WTC11 (cell line): ENCODE data around the gene OGFOD2.

Source experiments
- ETV6 ChIP-seq: sonication (generic); formaldehyde crosslinking; IDR thresholded peaks from 2 replicates; pipeline ENCODE4 v1.8.1; 2022; ENCODE audit warnings: mild to moderate bottlenecking, missing genetic modification reagents
- KAT7 ChIP-seq: sonication (generic); formaldehyde crosslinking; IDR thresholded peaks from 2 replicates; pipeline ENCODE4 v1.8.1; 2023; ENCODE audit warnings: missing genetic modification reagents, mild to moderate bottlenecking, borderline replicate concordance
- NR3C1 ChIP-seq: sonication (generic); formaldehyde crosslinking; conservative IDR thresholded peaks from 2 replicates; pipeline ENCODE4 v1.8.1; 2023; ENCODE audit warnings: low read depth, mild to moderate bottlenecking, missing genetic modification reagents
- RORB ChIP-seq: fragments of 250-450 bp; sonication (Bioruptor Pico); IDR thresholded peaks from 2 replicates; pipeline ENCODE4 v1.9.0; 2021; ENCODE audit warnings: mild to moderate bottlenecking
- SP1 ChIP-seq: sonication (generic); formaldehyde crosslinking; conservative IDR thresholded peaks from 2 replicates; pipeline ENCODE4 v1.8.1; 2022; ENCODE audit warnings: missing genetic modification reagents
- TEAD1 ChIP-seq: sonication (generic); formaldehyde crosslinking; IDR thresholded peaks from 2 replicates; pipeline ENCODE4 v1.8.0; 2022; ENCODE audit warnings: mild to moderate bottlenecking, missing genetic modification reagents
- TF ChIP-seq, protein P1 (sequence below): sonication (generic); formaldehyde crosslinking; IDR thresholded peaks from 2 replicates; pipeline ENCODE4 v1.8.1; 2022; ENCODE audit warnings: low read depth, mild to moderate bottlenecking, moderate library complexity, missing genetic modification reagents, borderline replicate concordance
- TF ChIP-seq, protein P2 (sequence below): fragments of 200-600 bp; IDR thresholded peaks from 2 replicates; pipeline ENCODE4 v1.8.0; 2022; ENCODE audit warnings: antibody characterized with exemption
- TF ChIP-seq, protein P3 (sequence below): sonication (generic); formaldehyde crosslinking; IDR thresholded peaks from 2 replicates; pipeline ENCODE4 v1.8.1; 2023; ENCODE audit warnings: mild to moderate bottlenecking, missing genetic modification reagents, moderate library complexity

DNA sequence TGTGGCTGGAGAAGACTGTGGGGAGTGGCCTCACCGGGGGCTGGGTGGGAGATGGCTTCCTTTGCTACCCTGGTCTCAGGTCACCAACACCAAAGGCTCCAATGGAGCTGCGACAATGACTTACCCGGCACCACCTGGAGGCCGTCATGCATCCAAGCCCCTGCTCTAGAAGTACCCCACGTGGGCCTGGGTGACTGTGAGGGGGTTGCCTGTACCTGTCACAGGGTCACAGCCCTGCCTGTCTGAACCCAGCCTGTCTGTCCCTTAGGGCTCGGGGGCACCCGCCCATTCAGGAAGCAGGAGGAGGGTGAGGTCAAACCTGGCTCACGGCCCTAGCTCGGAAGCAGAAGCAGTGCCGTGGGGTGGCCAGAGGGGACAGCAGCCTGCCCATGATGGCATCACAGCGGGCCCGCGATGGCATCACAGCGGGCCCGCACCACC lies 27.7 kb upstream of the OGFOD2 start:
- no peak for TF ChIP-seq RORB (CRISPR knock-in tag)
- TF ChIP-seq, protein P1, sequence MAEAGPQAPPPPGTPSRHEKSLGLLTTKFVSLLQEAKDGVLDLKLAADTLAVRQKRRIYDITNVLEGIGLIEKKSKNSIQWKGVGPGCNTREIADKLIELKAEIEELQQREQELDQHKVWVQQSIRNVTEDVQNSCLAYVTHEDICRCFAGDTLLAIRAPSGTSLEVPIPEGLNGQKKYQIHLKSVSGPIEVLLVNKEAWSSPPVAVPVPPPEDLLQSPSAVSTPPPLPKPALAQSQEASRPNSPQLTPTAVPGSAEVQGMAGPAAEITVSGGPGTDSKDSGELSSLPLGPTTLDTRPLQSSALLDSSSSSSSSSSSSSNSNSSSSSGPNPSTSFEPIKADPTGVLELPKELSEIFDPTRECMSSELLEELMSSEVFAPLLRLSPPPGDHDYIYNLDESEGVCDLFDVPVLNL (CRISPR knock-in tag) = no peak
- TF ChIP-seq SP1 (CRISPR knock-in tag) = no peak
- TF ChIP-seq TEAD1 (CRISPR knock-in tag) = no peak
- TF ChIP-seq, protein P2, sequence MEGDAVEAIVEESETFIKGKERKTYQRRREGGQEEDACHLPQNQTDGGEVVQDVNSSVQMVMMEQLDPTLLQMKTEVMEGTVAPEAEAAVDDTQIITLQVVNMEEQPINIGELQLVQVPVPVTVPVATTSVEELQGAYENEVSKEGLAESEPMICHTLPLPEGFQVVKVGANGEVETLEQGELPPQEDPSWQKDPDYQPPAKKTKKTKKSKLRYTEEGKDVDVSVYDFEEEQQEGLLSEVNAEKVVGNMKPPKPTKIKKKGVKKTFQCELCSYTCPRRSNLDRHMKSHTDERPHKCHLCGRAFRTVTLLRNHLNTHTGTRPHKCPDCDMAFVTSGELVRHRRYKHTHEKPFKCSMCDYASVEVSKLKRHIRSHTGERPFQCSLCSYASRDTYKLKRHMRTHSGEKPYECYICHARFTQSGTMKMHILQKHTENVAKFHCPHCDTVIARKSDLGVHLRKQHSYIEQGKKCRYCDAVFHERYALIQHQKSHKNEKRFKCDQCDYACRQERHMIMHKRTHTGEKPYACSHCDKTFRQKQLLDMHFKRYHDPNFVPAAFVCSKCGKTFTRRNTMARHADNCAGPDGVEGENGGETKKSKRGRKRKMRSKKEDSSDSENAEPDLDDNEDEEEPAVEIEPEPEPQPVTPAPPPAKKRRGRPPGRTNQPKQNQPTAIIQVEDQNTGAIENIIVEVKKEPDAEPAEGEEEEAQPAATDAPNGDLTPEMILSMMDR = no peak
- TF ChIP-seq, protein P3, sequence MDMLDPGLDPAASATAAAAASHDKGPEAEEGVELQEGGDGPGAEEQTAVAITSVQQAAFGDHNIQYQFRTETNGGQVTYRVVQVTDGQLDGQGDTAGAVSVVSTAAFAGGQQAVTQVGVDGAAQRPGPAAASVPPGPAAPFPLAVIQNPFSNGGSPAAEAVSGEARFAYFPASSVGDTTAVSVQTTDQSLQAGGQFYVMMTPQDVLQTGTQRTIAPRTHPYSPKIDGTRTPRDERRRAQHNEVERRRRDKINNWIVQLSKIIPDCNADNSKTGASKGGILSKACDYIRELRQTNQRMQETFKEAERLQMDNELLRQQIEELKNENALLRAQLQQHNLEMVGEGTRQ (CRISPR knock-in tag) = no peak
- TF ChIP-seq KAT7 (CRISPR knock-in tag) = no peak
- TF ChIP-seq NR3C1 = no peak
- TF ChIP-seq ETV6 (CRISPR knock-in tag) = no peak
